Glomerular endothelial cell (primary cell): ENCODE results near the gene LSP1. TPM values are rescaled to one million over a fixed set of nuclear protein-coding genes. Genes with fewer than 3 reads are reported as not detected.

Source experiments
- DNase-seq: peaks from one replicate; pipeline ENCODE4 v3.0.0-alpha.2; 2011; ENCODE audit warnings: low read depth, low spot score; ENCODE audit errors: extremely low read depth
- total RNA-seq: library from RNA; depleted of rRNA; stranded (reverse); fragments of >200 nt; gene quantifications from 2 replicates; pipeline ENCODE4 v1.2.3, GENCODE V29; 2015

The LSP1 gene
- total RNA-seq, 1 donor from 2014 or later, result 1.1 TPM

DNA sequence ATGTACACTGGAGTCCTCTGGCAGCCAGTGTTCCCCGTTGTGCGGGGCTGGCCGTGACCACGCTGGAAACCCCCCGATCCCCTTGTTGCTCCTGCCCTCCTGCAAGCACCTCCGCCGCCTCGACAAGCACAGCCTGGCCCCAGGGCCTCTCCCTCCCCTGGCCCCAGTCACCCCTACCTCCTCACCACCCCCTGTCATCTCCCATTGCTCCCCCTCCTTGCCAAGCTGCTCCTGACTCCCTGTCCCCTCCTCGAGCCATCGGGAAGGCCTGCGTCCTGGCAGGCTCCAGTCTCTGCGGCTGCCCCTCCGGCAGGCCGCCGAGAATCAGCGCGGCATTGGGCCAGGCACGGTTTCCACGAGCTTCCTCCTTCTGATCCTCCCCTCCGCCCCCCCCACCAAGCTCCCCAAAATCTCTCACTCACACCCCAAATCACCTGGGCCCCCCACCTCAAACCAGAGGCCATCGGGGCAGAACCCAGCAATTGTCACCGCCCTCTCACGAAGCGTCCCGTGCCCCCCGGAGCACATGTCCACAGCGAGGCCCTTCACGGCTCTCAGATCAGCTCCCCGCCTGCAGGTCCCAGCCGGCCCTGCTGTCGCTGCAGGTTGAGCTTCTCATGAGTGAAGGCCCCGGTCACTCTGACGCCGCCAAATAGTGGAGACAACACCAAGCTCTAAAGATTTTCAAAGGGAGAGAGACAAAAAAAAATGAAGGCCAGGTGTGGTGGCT is 5.7 kb upstream of the LSP1 start:
- DNase-seq, result no peak

DNA sequence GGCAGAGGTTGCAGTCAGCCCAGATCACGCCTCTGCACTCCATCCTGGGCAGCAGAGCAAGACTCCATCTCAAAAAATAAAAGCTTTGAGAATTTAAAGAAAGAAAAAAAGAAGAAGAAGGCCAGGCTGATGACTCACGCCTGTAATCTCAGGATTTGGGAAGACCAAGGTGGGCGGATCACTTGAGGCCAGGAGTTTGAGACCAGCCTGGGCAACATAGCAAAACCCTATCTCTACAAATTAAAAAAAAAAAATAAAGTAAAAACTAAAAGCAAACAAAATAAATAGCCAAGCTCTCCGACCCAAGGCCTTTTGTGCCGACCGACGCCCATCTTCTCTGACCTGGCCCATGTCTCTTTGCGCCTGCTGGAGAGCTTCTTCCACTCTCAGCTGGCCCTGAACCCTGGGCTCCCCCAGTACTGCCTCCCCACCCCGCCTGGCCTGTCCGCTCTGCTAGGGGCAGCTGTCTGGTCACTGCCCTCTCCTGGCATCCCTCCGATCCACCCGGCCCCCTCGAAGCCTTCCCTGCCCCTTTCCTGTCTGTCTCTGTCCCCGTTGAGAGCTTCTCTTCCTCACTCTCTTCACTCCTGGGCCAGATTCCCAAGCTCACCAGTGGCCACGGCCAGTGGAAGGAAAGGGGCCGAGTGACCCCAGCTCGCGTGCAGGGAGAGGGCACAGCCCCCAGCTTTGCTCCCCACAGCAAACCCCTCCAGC is 4.8 kb upstream of the LSP1 start:
- no peak for DNase-seq

GRCh38 chr11:1848640-1849430 is 4.0 kb upstream of the LSP1 start:
- no peak for DNase-seq

GRCh38 chr11:1851468-1852180 is 1.3 kb upstream of the LSP1 start:
- DNase-seq, result no peak

DNA sequence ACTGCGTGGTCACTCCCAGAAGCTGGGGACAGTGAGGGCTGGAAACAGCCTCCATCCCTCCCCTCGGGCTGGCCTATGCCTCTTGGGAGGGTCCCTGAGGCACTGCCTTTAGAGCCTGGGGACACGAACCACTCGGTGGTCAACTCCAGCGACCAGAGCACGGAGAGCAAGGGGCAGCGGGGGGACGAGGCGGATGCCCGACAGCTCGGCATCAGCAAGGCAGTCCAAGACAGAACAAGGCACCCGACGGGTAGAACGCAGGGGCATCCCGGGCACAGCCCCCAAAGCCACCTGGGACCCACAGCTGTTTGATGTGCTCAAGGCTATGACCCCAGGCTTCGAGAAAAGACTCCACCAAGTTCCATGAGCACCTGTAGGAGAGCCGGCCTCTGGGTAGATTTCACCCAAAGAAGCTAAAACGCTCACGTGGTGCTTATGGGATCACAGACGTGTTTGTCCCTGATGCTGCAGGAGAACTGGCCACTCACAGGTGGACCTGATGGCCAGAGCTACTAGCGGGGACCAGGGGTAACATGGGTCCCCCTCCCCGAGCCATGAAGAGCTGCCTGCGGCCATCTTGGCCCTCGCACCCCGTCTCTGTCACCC is 510 bp upstream of the LSP1 start:
- no peak for DNase-seq

DNA sequence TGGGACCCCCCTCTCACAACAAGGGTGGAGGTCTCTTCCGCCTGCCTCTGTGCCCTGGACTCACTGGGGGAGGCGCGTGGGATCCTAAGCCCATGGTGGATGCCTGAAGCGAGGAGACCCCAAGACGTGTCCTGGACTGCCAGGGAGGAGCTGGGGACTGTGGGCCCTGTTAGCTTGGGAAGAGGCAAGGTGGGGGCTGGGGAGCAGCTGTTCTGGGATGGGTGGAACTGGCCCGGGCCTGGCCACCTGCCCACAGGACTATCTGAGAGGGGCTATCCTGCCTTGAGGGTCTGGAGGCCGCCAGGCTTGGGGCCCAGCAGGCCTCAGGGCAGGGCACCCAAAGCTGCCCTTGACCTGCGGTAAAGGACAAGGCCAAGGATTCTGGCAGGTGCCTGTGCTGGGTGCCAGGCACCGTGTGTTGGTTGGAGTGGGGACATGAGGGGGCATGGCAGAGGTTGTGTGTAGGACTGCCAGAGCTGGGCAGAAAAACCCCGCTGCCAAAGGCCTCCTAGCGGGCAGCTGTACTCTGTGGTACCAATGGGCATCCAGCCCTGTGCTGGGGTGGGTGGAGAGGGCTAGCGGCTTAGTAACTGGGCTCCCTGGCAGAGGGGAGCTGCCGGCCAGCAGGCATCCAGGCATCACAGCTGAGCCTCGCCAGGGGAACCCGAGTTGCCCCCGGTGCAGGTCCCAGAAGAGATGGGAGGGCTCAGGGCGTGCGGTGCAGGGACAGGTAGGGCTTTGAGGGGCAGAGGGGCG is 670 bp downstream of the LSP1 start:
- DNase-seq, result no peak

DNA sequence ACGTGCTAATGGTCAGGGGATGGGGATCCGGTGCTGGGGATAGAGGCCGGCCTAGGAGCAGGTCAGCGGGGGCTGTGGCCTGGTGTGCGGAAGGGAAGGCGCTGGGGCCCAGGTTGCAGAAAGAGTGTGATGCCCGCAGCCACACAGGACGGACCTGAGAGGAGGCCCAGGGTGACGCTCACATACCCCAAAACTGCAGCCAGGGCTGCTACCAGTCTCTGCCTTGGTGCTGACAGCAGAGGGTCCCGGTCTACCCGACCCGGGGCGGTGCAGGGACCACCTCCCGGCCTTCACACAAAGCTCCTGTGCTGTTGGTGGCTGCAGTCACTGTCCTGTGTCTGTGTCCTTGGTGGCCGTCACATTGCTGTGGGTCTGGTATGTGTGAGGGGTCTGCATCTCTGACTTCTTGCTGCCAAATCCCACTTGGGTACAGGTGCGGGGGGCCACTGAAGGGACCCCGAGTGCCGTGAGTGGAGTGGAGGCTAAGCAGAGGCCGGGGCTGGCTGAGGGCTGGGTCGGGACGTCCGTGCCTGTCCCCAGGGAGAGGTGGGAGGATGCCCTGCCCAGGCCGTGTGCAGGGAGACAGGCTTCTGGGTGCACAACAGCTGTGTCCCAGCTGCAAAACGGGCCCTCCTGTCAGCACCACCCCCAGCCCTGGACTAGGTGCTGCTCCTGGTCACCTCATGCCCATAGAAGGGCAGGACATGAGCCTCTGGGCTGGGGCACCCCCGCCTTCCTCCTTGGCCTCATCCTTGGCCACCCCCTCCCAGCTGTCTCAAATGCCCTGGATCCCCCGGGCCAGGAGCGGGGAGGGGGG is 1.5 kb downstream of the LSP1 start:
- DNase-seq, result no peak

DNA sequence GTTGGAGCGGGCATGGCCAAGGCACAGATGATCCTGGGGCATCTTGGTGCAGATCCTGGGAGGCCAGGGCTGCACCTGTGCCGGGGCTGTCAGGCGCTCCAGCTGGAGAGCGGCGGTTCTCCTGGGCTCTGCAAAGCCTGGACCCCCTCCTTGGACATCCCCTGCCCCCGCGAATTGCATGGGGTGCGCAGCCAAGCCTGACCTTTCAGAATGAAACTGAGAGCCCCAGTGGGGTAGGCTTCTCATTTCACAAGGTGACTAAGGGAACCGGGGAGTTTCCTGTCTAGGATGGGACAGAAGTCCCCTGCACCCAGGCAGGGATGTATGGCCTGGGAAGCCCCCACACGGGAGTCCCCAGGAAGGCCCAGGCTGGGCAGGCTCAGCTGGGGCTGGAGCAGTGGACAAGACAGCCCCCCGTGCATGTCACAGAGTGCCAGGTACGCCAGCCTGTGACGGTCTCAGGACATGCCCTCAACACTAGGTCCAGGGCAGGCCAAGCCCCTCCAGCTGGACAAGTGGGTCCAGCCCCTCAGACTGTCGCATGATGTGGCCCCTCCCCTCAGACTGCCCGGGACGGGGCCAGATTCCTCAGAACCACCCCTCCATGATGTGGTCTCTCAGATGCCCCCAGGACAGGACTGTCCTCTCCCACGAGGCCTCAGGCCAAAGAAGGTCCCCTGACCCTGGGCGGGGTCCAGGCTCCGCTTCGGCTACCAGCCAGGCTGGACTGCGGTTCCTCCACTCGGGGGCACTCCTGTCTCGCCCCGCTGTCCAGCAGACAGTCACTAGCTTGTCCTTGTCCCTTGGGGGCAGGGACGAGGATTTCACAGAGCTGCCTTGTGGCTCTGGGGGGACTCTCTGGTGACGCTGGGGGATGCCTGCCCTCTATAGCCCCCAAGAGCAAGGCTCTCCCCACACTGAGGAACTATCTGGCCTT is 2.3 kb downstream of the LSP1 start:
- DNase-seq, result no peak

GRCh38 chr11:1855886-1856265 is 3.0 kb downstream of the LSP1 start:
- no peak for DNase-seq

GRCh38 chr11:1856306-1857005 is 3.6 kb downstream of the LSP1 start:
- DNase-seq, result no peak

DNA sequence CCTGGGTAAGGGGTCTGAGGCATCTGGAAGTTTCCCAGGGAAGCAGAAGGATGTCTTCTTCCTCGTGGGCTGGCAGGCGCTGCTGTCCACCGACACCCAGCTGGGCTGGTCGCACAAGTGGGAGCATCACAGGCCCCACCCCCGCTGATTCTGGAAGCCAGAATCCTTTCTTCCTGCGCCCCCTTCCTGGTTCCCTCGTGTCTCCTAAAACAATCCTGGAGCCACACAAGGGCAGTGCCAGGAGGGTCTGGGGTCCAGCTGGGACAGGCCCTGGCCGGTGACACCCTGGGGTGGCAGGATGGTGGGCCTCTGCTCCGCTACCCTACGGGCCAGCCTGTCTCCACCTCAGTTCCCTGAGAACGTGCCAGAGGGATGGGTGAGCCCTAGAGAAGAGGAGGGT is 4.2 kb downstream of the LSP1 start:
- DNase-seq, result no peak

DNA sequence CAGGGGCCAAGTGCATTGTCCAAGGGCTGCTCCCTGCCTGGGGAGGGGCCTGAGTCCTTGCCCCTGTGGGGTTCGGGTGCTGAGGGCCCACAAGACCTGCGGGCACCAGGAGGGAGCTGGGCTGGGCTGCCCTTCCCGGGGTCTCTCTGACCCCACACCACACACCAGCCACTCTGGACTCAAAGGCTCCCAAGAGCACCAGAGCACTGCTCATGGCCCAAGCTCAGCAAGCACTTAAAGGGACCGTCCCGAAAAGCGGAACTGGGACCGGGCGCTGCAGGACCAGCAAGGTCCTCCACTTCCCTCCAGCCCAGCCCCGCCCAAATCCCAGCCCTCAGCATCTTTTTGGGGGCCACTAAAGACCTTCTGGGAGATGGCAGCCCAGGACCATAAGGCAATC is 5.3 kb downstream of the LSP1 start:
- DNase-seq, result no peak

- no peak for DNase-seq
Measured at GRCh38 chr11:1858576-1858975, 5.7 kb downstream of the LSP1 start.

GRCh38 chr11:1859004-1859403 is 6.1 kb downstream of the LSP1 start:
- DNase-seq, result no peak

DNA sequence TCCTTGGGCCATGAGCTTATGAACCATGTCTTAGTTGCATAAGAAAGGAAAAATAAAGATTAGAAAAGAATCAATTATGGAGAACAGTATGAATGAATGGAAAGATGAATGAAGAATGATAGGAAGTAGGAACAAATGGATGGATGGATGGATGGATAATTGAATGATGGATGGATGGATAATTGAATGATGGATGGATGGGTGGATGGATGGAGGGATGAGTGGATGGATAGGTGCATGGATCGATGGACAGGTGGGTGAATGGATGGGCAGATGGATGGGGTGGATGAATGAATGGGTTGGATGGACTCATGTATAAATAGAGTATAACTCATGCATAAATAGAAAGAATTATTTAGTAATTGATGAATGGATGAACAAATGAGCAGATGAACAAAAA is 7.2 kb downstream of the LSP1 start:
- DNase-seq, result no peak

DNA sequence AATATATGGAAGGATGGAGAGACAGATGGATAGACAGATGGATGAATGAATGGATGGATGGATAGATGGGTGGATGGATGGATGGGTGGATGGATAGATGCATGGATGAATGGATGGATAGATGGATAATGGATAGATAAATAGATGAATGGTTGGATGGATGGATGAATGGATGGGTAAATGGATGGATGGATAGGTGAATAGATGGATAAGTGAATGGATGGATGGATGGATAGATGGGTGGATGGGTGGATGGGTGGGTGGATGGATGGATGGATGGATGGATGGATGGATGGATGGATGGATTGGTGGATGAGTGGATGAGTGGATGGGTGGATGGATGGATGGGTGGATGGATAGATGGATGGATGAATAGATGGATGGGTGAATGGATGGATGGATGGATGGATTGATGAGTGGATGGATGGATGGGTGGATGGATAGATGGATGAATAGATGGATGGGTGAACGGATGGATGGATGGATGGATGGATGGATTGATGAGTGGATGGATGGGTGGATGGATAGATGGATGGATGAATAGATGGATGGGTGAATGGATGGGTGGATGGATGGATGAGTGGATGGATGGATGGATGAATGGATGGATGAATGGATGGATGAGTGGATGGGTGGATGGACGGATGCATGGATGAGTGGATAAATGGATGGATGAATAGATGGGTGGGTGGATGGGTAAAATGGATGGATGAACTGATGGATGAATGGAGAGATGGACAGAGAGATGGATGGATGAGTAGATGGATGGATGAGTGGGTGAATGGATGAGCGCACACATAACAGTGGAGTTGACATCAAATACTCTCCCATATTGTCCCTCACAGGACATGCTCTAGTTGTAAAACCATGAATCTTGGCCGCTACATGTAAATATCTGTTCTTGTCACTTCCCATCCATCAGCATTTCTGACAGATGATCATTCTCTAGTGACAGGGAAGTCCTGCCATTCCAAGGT is 8.8 kb downstream of the LSP1 start:
- no peak for DNase-seq
